A673 (cell line): ENCODE data around the gene IQGAP2.

ENCODE experiments used
- EZH2 ChIP-seq: fragments of 200-600 bp; sonication (generic); IDR thresholded peaks from 2 replicates; pipeline ENCODE4 v1.6.1; 2017; ENCODE audit warnings: borderline replicate concordance, low read depth, mild to moderate bottlenecking, mixed read lengths, antibody characterized with exemption, low read length; ENCODE audit not compliant: poor library complexity, severe bottlenecking
- TF ChIP-seq, protein P1 (sequence below): fragments of 300-800, 200-600 bp; sonication (generic); conservative IDR thresholded peaks from 2 replicates; pipeline ENCODE4 v1.5.1; 2017; ENCODE audit warnings: low read depth, mild to moderate bottlenecking, antibody characterized with exemption, low read length, moderate library complexity, mixed read lengths

DNA sequence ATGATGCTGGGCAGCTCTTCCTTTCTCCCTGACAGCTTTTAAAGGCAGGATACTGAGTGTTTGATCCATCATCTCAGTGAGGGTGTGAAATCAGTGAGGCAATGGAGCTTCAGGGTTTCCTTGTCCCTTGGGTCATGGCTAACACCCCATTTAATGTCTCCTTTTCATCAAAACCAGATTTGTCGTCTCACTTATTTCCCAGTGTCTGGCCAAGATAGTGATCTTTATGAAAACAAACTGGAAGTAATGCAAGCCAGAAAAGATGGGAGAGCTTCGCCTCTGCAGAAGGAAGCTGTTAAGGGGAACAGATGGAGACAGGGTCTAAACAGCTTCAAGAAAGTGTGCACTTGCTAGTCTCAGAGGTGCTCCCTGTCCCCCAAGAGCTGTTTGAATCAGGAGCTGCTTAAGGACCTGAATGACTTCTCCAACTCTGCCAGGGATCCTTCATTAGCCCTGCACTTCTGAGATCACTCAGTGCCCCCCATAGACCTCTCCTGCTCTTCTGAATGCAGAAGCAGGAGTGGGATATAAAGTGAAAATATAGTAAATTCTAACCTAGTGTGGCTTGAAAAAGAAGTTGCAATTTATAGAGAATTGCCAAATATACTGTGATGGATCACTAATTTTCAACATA lies 124.0 kb downstream of the IQGAP2 start:
- TF ChIP-seq, protein P1, sequence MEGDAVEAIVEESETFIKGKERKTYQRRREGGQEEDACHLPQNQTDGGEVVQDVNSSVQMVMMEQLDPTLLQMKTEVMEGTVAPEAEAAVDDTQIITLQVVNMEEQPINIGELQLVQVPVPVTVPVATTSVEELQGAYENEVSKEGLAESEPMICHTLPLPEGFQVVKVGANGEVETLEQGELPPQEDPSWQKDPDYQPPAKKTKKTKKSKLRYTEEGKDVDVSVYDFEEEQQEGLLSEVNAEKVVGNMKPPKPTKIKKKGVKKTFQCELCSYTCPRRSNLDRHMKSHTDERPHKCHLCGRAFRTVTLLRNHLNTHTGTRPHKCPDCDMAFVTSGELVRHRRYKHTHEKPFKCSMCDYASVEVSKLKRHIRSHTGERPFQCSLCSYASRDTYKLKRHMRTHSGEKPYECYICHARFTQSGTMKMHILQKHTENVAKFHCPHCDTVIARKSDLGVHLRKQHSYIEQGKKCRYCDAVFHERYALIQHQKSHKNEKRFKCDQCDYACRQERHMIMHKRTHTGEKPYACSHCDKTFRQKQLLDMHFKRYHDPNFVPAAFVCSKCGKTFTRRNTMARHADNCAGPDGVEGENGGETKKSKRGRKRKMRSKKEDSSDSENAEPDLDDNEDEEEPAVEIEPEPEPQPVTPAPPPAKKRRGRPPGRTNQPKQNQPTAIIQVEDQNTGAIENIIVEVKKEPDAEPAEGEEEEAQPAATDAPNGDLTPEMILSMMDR: no peak
- no peak for TF ChIP-seq EZH2
